Stimulated activated CD8-positive, alpha-beta memory T cell treated with anti-CD3 and anti-CD28 coated beads, Interleukin-15, amount 100 ng/mL, for 48 hours (primary cell): ENCODE data around the gene AGPAT1.
"Not testable (repeated sequence)": the region's sequence is repeated elsewhere in the genome, so short reads cannot be mapped to it uniquely, and the experiment has no call there.

Experiments
- DNase-seq, 2 donors: peaks; one replicate each; pipeline ENCODE4 v3.0.0-alpha.2; 2020; ENCODE audit warnings: low read depth in 2 of 2

AGPAT1 gene

GRCh38 chr6:32186151-32186840, 10.4 kb upstream of the AGPAT1 start:
- DNase-seq: not testable (repeated sequence)

DNA sequence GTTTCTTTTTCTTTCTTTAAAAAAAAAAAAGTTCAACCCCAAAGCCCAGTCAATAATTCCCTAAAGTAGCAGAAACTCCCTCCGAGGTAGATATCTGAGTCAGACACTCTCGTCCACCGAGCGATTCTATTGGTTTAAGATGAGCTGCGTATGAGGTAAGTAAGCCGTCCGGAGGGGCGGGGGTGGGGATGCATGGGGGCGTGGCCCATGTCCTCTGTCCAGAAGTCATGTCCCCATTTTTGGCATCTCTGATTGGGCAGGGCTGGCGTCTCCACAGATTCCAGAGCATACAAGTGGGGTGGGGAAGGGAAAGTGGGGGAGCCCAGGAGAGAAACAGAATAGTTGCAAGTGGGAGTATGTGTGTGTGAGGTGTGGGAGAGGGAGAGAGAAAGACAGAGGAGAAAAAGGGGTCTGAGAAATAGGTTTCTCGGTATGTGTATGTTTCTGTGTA, 9.8 kb upstream of the AGPAT1 start:
- peak in 1 of 2 donors; percentile 54 for DNase-seq

DNA sequence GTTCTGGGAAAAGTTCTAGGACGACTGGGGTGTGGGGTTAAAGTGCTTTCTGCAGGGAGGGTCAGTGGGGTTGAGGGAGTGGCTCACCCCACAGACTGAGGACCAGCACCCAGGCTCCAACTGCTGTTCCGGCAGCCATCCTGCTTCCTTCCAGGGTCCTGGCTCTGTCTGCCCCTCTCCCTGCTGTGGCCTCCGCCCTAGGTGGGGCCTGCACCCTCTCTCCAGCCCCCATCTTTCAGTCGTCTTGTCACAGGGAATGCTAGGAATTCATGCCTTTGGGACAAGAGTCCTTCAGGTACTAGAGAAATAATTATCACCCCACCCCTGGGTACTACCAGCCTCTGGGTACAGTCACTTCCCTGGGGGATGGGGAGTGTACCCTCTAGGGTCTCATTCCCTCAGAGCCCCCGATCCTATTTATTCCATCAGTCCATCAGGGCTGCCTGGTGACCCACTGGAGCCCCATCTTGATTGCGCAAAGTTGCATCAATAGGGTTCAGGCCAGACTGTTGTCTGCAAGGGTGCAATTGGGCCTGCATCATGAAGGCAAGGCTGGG, 8.3 kb upstream of the AGPAT1 start, which contains the start of gene AGER:
Gene AGER (minus strand): TSS at position 170 of the 557 bp plus-strand sequence. CDS start 31 bp downstream, at position 139.
- DNase-seq: no peak

DNA sequence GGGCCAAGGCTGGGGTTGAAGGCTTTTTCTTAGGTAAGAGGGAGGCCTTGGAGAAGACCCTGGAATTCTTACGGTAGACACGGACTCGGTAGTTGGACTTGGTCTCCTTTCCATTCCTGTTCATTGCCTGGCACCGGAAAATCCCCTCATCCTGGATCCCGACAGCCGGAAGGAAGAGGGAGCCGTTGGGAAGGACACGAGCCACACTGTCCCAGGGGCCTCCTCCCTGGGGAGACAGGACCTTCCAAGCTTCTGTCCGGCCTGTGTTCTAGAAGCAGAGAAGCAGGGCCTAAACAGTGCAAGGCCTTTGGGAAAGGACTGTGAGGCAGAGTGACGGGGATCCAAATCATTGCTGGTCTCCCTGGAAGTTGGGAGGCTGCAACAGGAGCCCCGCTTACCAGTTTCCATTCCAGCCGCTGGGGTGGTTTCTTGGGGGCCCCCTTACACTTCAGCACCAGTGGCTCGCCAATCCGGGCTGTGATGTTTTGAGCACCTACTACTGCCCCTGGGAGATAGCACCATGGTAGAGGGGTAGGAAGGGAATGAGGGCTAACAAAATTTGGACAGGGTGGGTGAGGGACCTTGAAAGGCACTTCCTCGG, 7.7 kb upstream of the AGPAT1 start:
- no peak for DNase-seq

GRCh38 chr6:32183030-32183429, 7.1 kb upstream of the AGPAT1 start:
- DNase-seq: no peak

GRCh38 chr6:32182555-32182981, 6.7 kb upstream of the AGPAT1 start:
- no peak for DNase-seq

DNA sequence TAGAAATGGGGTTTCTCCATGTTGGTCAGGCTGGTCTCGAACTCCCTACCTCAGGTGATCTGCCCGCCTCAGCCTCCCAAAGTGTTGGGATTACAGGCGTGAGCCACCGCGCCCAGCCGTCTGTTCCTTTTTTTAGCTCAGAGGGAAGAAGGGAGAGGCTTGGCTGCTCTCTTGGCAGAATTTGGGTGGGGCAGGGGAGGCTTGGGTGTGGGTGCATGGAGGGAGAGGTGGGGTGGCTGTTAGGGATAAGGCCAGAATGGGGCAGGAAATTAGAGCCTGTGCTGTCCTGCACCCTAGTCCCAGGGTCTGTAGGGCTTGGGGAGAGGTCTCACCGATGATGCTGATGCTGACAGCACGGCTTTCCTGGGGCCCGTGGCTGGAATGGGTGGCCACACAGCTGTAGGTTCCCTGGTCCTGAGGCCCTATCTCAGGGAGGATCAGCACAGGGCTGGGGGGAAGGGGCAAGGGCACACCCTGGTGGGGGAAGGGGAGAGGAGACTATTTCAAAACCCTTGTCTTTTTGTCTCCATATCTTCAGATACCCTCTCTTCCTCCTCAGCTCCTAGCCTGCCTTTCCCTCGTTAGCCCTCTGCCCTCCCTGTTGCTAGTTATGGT, 6.1 kb upstream of the AGPAT1 start:
- no peak for DNase-seq

DNA sequence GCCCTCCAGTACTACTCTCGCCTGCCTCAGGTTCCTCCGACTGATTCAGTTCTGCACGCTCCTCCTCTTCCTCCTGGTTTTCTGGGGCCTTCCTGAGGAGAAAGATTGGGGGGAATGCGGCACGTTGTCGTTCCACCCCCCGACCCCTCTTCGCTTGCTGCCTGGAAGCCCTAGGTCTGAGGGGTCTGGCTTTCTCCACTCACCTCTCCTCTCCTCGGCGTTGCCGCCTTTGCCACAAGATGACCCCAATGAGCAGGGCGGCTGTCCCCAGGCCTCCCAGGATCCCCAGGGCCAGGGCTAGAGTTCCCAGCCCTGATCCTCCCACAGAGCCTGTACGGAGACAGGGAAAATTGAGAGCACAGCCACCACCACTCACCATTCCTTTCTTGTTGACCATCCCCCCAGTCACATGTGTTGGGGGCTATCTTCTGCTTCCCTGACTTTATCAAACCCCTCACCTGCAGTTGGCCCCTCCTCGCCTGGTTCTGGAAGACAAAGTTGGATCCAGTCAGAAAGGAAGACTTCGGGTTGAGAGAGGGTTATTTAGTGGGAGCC, 5.3 kb upstream of the AGPAT1 start:
- DNase-seq: no peak

DNA sequence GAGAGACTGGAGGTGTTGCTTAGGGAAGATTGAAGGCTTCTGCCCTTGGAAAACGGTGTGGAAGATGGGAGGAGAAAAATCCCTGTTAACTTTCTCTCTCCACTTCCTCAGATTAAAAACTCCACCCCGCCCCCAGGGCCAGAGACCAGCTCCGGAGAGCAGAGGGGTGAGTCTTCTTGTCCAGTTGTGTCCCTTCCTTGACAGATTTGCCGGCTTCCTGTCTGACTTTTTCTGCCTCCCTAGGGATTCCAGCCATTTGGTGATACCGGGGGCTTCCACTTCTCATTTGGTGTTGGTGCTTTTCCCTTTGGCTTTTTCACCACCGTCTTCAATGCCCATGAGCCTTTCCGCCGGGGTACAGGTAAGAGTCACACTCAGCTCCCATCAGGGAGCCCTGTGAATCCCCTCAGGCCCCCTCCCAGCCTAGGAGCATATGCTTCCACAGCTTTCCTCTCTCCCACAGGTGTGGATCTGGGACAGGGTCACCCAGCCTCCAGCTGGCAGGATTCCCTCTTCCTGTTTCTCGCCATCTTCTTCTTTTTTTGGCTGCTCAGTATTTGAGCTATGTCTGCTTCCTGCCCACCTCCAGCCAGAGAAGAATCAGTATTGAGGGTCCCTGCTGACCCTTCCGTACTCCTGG, 4.0 kb upstream of the AGPAT1 start:
- no peak for DNase-seq

GRCh38 chr6:32178547-32179440, 2.9 kb upstream of the AGPAT1 start:
- DNase-seq: no peak

GRCh38 chr6:32177788-32178546, 2.1 kb upstream of the AGPAT1 start, which contains the start of gene RNF5:
RNF5 (plus strand) TSS chr6:32178405; CDS start chr6:32178512, 107 bp downstream.
- DNase-seq: peak; percentile 86 to 89

- DNase-seq: no peak
Measured at GRCh38 chr6:32177183-32177787, 1.4 kb upstream of the AGPAT1 start.

DNA sequence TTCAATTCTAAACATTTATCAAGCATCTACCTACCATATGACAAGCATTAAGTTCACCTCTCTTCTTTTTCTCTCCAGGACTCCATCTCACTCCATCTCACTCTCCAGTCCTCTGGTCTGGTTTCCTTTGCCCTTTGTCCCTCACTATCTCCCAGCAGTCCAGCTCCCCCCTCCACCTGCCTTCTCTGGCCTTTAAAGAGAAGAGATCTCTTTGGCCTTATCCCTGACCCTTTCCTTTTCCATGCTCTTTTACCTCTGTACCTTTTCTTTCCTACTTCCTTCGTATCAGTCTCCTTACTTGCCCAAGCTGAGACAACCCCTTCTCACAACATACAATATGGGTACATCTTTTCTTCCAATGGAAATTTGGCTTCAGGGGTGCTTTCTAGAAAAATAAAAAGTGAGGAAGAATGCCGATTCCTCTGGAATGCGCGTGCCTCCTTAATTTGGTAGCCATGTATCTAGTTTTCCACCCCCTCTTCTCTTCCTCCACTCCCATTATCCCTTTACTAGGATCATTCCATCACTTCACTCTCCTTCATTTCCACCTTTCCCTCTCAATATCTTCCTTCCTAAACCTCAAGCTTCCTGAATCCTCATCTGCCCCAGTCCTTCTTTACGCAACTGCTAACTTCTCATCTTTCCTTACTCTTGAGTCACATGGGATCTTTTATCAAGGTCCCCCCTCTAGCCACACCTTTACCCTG, 745 bp upstream of the AGPAT1 start:
- DNase-seq: no peak

DNA sequence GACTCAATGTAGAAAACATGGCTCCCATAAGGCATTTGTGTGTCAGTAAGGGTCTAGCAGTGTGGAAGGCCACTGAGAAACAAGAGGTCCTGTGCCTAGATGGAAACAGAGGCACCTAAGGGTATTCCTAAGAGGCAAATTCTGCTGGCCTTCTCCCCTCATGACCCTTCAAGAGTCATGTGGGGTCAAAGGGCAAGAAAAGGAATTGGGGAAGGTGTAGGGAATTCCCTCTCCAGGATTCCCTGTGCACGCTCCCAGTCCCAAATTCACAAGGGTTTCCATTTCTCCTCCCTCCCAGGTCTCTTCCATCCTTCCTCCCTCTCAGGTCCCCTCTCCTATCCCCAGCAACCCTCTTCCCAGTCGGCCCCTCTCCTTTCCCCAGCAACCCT, 568 bp downstream of the AGPAT1 start:
- no peak for DNase-seq

DNA sequence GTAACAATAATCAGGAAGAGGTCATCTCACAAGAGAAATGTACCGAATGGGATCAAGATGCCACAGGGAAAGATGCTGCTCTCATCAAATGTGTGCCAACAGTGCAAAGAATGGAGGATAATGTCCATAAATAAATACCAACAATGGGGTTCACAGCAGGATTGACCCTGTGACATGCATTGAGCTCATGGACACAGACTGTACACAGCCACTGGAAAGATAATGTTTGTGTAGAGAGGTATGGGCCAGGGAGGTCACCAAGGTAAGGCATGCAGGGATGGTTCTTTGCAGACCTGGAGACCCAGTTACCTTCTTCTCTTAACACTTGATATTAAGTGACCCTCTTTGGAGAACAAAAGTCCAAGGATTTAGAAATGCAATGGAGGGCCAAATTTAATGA, 1.5 kb downstream of the AGPAT1 start:
- DNase-seq: no peak

DNA sequence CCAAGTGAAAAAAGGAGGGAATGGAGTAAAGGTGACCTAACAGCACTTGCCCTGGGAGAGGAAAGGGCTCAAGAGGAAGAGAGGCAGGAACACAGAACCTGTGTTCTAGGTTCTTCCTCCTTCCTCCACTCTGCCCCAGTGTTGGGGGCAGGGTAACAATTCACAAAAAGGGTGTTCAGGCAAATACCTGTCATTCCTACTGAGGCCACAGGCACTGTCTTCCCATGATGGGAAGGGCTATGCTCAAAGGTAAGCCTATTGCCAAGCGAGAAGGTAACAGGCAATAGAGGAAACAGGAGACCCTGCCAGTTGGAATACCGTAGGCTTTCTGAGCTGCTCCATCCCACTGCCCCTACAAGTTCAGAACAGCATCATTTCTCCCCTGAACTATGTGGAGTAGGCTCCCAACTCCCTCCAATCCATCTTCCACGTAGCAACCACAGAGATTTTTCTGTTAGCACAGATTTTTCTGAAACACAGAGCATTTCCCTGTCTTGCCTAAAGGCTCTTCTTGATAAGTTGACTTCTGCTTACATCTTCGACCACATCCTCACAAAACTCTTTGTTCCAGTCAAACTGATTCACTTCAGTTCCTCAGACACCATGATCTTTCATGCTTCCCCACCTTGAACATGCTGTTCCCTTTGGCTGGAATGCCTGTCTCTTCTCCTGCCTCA, 2.7 kb downstream of the AGPAT1 start:
- no peak for DNase-seq

GRCh38 chr6:32171234-32171633, 4.7 kb downstream of the AGPAT1 start:
- no peak for DNase-seq

GRCh38 chr6:32170294-32170693, 5.6 kb downstream of the AGPAT1 start:
- DNase-seq: no peak
